SIG-M5 (cell line): Measurements from ENCODE around the gene IKZF3.
"Not testable (repeated sequence)": the region's sequence is repeated elsewhere in the genome, so short reads cannot be mapped to it uniquely, and the experiment has no call there.

Experiments
- DNase-seq: peaks from one replicate; lab custom pipeline; 2025; lab: John Stamatoyannopoulos, UW

Gene IKZF3

GRCh38 chr17:39777534-39778365 lies 86.4 kb downstream of the IKZF3 start:
- no peak for DNase-seq

- DNase-seq = no peak
Observed at GRCh38 chr17:39776252-39776651, 87.9 kb downstream of the IKZF3 start.

DNA sequence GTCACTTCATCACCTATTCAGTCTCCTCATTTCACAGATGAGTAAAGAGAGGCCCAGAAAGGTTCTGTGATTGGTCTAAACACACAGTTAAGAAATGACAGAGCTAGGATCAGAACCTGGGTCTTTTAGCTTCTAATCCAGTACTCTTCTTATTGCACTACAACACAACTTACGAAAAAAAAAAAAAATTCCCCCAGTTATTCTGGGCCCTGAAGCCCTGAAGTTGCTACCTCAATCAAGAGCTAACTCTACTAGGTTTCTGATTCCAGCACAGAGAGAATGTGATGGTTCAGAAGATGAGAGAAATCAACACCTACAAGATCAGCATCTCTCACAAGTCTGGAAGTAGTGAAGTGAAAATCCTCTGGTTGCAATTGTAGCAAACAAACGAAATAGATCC lies 89.1 kb downstream of the IKZF3 start:
- DNase-seq = no peak

DNA sequence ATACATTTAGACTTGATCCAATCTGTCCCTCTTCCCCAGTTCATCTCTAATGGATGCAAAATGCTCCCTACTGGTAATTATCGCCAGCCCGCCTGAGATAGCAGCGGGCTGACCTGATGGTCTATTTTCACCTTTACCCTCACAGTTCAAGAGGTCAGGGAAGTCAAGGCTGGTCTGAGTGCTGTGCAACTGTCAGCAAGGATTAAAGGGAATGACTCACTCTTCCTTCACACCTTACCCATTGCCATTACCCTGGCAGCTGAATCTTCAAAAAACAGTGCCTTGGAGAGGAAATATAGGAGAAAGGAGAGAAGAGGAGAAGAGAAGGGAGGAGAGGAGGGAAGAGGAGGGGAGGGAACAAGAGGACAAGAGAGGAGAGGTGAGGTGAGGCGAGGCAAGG lies 90.1 kb downstream of the IKZF3 start:
- DNase-seq = no peak

- DNase-seq = no peak
Observed at GRCh38 chr17:39772987-39773934, 90.9 kb downstream of the IKZF3 start.

DNA sequence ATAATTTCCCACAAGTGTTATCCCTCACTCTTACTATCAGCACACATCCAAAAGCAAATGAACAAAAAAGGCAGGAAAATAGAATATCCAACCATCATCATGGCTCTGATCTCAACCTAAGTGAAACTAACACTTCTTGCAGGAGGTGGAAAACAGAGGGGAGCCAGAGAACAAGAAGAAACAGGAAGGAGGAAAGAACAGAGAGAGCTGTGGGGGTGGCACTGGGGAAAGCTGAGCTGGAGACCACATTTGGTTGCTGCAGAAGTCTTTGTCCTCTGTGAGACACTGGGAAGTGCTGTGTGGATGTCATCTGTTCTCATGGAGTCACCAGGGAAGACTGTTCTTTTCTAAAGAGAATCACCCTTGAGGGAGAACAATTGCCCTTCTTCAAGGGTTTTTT lies 91.7 kb downstream of the IKZF3 start:
- DNase-seq = no peak

DNA sequence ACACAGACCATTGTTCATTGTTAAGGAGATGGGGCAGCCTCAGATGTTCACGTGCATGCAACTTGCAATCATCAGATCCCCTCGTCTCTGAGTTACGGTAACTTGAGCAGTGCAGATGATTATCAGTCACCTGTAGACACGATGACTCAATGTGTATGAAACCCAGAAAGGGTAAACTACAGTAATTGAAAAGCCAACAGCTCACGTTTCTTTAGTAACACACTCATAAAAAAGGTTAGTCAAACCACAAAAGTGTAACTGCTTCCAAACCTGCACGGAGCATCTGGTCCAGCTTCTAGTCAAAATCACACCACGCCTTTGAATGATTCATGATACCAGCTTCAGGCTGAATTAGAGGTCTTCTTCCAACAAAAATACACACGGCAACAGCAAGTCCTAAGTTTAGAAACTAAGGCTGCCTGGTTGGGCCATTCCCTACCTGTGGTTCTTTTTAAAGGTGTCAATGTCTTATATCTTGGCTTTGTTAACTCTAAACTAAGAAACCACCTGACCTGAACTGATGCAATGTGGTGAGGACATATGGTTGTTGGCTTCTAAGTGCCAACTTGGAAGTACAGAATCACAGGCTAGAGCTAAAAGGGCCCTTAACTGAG lies 94.0 kb downstream of the IKZF3 start:
- no peak for DNase-seq

- no peak for DNase-seq
Observed at GRCh38 chr17:39767147-39767546, 97.0 kb downstream of the IKZF3 start.

- no peak for DNase-seq
Observed at GRCh38 chr17:39765766-39766165, 98.3 kb downstream of the IKZF3 start.

GRCh38 chr17:39765175-39765574 lies 98.9 kb downstream of the IKZF3 start:
- DNase-seq = no peak

GRCh38 chr17:39764171-39764570 lies 99.9 kb downstream of the IKZF3 start:
- DNase-seq = not testable (repeated sequence)

DNA sequence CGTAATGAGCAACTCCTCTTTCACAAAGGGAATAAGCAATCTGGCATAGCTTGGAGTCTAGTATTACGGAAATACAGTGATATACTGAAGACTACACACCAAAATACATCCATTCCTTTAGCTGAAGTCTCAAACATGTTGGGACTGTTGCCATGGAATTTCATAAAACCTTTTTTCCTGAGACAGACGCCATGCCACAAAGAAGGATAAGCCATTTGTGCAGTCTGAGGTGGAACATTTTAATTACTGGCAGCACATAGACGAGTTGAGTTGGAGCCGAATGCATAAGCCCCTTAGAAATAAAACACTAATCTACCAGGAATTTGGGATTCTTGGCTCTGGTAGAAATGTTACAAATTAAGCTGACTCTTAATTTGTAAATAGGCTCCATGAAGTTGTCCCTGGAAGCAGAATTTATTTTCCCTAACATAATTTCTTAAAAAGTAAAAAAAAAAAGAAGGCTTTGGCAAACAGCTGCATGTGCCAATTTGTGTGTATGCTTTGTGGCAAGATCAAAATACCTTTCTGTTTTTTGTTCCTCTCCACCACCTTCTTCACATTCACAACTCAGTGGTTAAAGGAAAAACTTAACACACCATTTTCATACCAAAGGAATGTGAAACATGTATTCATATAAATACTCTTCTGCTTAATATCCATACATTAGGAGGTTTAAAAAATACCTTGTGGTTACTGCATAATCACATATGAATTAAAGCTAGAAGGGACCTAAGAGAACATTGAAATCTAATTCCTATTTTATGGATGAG lies 100.9 kb downstream of the IKZF3 start:
- no peak for DNase-seq

- DNase-seq = no peak
Observed at GRCh38 chr17:39761861-39762496, 102.1 kb downstream of the IKZF3 start.

- no peak for DNase-seq
Observed at GRCh38 chr17:39759204-39759603, 104.9 kb downstream of the IKZF3 start.

DNA sequence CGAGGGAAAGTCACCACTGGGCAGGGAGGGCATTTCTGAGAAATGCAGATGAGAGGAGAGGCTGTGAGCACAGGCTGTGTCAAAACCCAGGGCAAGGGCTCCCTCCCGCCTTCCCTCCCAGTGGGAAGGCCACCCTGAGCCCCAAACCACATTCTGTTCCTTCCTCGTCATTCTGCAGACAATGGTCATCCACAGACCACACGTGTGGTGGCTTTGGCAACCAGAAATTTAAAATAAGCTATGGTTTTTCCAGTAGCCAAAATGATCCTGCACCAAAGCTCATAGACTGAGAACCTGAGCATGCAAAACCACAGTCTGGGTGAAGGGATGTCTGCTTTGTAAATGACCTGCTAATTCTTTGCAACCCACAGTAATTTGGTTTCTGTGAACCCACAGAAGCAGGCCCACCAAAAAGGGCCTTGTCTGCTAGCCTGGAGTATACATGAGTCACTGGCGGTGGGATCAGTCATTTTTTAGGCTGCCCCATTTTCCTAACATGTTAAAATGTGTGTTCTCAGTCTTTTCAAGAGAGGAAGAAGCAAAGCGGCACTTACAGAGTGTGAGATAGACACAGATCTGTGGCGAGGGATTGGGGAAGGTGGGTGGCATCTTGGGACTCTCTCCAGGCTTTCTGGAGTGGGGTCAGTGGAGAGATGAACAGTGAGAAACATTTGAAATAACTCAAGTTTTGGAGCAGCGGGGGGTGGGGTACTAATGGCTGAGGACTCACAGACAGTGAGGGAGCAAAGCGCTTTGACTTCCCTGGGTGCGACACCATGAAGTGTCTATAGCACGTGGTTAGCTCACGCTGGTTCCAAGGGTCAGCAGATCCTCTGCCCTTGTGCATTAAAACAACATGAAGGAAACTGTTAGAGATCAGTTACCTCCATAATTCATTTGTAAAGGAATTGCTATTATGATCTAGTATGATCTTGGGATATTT lies 105.9 kb downstream of the IKZF3 start:
- no peak for DNase-seq

DNA sequence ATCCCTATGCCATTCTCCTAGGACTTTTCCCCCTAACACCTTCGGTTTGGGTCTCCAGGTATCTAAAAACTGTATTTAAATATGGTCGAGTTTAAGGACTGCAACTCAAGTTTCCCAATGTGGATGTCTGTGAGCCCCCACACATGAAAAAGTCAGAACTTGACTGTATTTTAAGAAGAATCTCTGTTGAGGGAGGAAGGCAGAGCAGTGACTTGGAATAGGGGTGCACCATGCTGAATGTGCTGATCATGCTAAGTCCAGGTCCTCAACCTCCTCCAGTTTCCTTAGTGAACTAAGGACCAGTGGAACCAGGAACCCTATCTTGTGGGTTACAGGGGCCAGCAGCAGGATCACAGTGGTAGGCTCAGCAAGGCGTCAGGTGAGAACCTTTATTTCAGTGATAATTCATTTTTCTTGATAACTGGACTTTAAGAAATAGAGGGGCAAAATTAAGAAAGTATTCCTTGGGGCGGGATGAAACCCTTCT lies 106.9 kb downstream of the IKZF3 start:
- DNase-seq = no peak

DNA sequence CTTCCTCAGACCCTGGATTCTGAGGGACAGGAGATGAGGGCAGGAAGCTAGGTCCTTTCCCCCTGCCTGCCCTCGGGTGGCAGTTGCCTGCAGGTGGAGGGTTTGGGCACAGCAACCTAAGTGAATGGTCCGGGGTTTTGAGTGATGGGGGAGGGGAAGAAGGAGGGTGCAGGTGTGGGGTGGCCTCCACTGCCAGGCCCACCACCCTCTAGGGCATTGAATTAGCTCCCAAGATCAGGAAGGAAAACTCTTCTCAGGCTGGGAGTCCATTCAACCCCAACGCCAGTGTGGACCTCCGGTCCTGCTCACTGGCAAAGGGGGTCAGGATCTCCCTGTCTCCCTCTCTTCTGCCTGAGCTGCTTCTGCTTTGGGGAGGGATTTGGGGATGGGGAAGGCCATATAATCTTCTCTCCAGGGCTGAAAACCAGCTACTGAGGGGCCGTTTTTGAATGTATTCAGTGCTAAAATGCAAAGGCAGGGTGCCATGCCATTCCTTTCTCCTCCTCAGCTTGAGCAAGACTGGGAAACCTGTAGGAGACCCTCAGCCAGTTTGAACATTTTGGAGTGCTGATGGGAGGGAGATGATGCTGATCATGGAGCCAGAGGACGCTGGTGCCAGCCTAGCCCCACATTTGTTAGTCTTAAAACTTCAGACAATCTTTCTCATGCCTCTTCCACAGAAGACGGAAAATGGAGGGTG lies 107.6 kb downstream of the IKZF3 start:
- no peak for DNase-seq

- DNase-seq = no peak
Observed at GRCh38 chr17:39755554-39756379, 108.3 kb downstream of the IKZF3 start.
